ENCODE results near the gene GMDS.

- TF ChIP-seq CTCF (IDR thresholded peaks at IDR 0.05 in 4 of 5, conservative IDR thresholded peaks at IDR 0.05 in 1 of 5), result no peak
- no peak for TF ChIP-seq POLR2A (IDR thresholded peaks at IDR 0.05)
Observed at GRCh38 chr6:2237001-2237400, 8.4 kb downstream of the GMDS start.

All from gastrocnemius medialis (tissue), 4 donors.